ENCODE results near the gene TRIM46. TPM values are rescaled to one million over a fixed set of nuclear protein-coding genes. Genes with fewer than 3 reads are reported as not detected.
"Not testable (repeated sequence)": the region's sequence is repeated elsewhere in the genome, so short reads cannot be mapped to it uniquely, and the experiment has no call there.

TRIM46 gene
- total RNA-seq, 2 experiments from 2014 or later = 4.6 to 4.9 TPM

- Mint-ChIP-seq H3K4me1 (peaks cover 39% of the 10 kb centered on the region), H3K9me3 (no peaks in the 10 kb centered on the region), H3K36me3 (peaks cover 27% of the 10 kb centered on the region), H3K27me3 (peaks cover 3% of the 10 kb centered on the region), H3K27ac (peak overlapping the region; percentile 99), H3K4me3 (peak overlapping the region; percentile 96)
- no peak for DNase-seq
Measured at GRCh38 chr1:155134322-155134721, 39.3 kb upstream of the TRIM46 start.

- Mint-ChIP-seq H3K4me3 (peak overlapping the region; percentile 96), H3K27ac (peak overlapping the region; percentile 99), H3K9me3 (no peaks in the 10 kb centered on the region), H3K36me3 (peaks cover 32% of the 10 kb centered on the region), H3K4me1 (peaks cover 34% of the 10 kb centered on the region), H3K27me3 (peaks cover 3% of the 10 kb centered on the region)
- DNase-seq = peak; percentile 55
Measured at GRCh38 chr1:155134880-155135414, 38.7 kb upstream of the TRIM46 start.

- no peaks in the 10 kb centered on the region for H3K9me3 Mint-ChIP-seq
- peaks cover 36% of the 10 kb centered on the region for H3K36me3 Mint-ChIP-seq
- H3K27ac Mint-ChIP-seq = peak within 1 kb of the TSS; percentile 99
- peak within 1 kb of the TSS; percentile 96 for H3K4me3 Mint-ChIP-seq
- peak; percentile 96 for DNase-seq
- peaks cover 3% of the 10 kb centered on the region for H3K27me3 Mint-ChIP-seq
- peaks cover 33% of the 10 kb centered on the region for H3K4me1 Mint-ChIP-seq
Measured at GRCh38 chr1:155135415-155136028, 38.1 kb upstream of the TRIM46 start, which contains the start of gene SLC50A1. TSS of gene SLC50A1 (plus strand) at chr1:155135852. CDS start at chr1:155135912, 60 bp downstream.

GRCh38 chr1:155136748-155137147 lies 36.9 kb upstream of the TRIM46 start:
- peak overlapping the region; percentile 99 for H3K27ac Mint-ChIP-seq
- H3K4me3 Mint-ChIP-seq = peak overlapping the region; percentile 96
- peaks cover 35% of the 10 kb centered on the region for H3K4me1 Mint-ChIP-seq
- peak; percentile 28 for DNase-seq
- H3K9me3 Mint-ChIP-seq = no peaks in the 10 kb centered on the region
- H3K27me3 Mint-ChIP-seq = peaks cover 3% of the 10 kb centered on the region
- H3K36me3 Mint-ChIP-seq = peaks cover 36% of the 10 kb centered on the region

- peaks cover 36% of the 10 kb centered on the region for H3K36me3 Mint-ChIP-seq
- H3K9me3 Mint-ChIP-seq = no peaks in the 10 kb centered on the region
- H3K4me1 Mint-ChIP-seq = peaks cover 35% of the 10 kb centered on the region
- peaks cover 3% of the 10 kb centered on the region for H3K27me3 Mint-ChIP-seq
- H3K27ac Mint-ChIP-seq = peak overlapping the region; percentile 99
- peak overlapping the region; percentile 96 for H3K4me3 Mint-ChIP-seq
- no peak for DNase-seq
Measured at GRCh38 chr1:155137154-155137949, 36.3 kb upstream of the TRIM46 start.

GRCh38 chr1:155139895-155140629 lies 33.6 kb upstream of the TRIM46 start, which contains the start of gene DPM3:
TSS of gene DPM3 (minus strand) at chr1:155140531. CDS start at chr1:155140240, 291 bp downstream.
- Mint-ChIP-seq H3K4me1 (peaks cover 28% of the 10 kb centered on the region), H3K9me3 (no peaks in the 10 kb centered on the region), H3K4me3 (peak within 1 kb of the TSS; percentile 98), H3K27me3 (peaks cover 3% of the 10 kb centered on the region), H3K27ac (peak within 1 kb of the TSS; percentile 96), H3K36me3 (peaks cover 36% of the 10 kb centered on the region)
- peak; percentile 89 for DNase-seq

- no peak for DNase-seq
- Mint-ChIP-seq H3K36me3 (peaks cover 32% of the 10 kb centered on the region), H3K4me1 (peaks cover 27% of the 10 kb centered on the region), H3K27me3 (no peaks in the 10 kb centered on the region), H3K27ac (peak overlapping the region; percentile 96), H3K4me3 (peak overlapping the region; percentile 98), H3K9me3 (no peaks in the 10 kb centered on the region)
Measured at GRCh38 chr1:155140630-155140953, 33.1 kb upstream of the TRIM46 start.

- no peak for DNase-seq
- Mint-ChIP-seq H3K9me3 (no peaks in the 10 kb centered on the region), H3K4me3 (no peak overlapping the region), H3K4me1 (peaks cover 24% of the 10 kb centered on the region), H3K36me3 (peaks cover 29% of the 10 kb centered on the region), H3K27me3 (peaks cover 3% of the 10 kb centered on the region), H3K27ac (no peak overlapping the region)
Measured at GRCh38 chr1:155141749-155142148, 31.9 kb upstream of the TRIM46 start.

GRCh38 chr1:155145491-155145890 lies 28.2 kb upstream of the TRIM46 start:
- Mint-ChIP-seq H3K4me3 (no peak overlapping the region), H3K36me3 (no peaks in the 10 kb centered on the region), H3K9me3 (no peaks in the 10 kb centered on the region), H3K27ac (no peak overlapping the region), H3K4me1 (peaks cover 2% of the 10 kb centered on the region), H3K27me3 (peaks cover 9% of the 10 kb centered on the region)
- no peak for DNase-seq

- not testable (repeated sequence) for H3K4me1 Mint-ChIP-seq, H3K9me3 Mint-ChIP-seq, DNase-seq, H3K36me3 Mint-ChIP-seq, H3K4me3 Mint-ChIP-seq, H3K27me3 Mint-ChIP-seq, H3K27ac Mint-ChIP-seq
Measured at GRCh38 chr1:155155996-155156643, 17.5 kb upstream of the TRIM46 start.

- Mint-ChIP-seq H3K27ac (no peak overlapping the region), H3K9me3 (no peaks in the 10 kb centered on the region), H3K4me3 (no peak overlapping the region), H3K27me3 (no peaks in the 10 kb centered on the region), H3K4me1 (no peaks in the 10 kb centered on the region), H3K36me3 (no peaks in the 10 kb centered on the region)
- DNase-seq = no peak
Measured at GRCh38 chr1:155158991-155159390, 14.7 kb upstream of the TRIM46 start.

GRCh38 chr1:155160128-155160527 lies 13.5 kb upstream of the TRIM46 start:
- Mint-ChIP-seq H3K4me1 (no peaks in the 10 kb centered on the region), H3K36me3 (no peaks in the 10 kb centered on the region), H3K4me3 (no peak overlapping the region), H3K9me3 (no peaks in the 10 kb centered on the region), H3K27me3 (no peaks in the 10 kb centered on the region), H3K27ac (no peak overlapping the region)
- no peak for DNase-seq

- not testable (repeated sequence) for H3K9me3 Mint-ChIP-seq, H3K27ac Mint-ChIP-seq, H3K4me3 Mint-ChIP-seq, DNase-seq, H3K4me1 Mint-ChIP-seq, H3K36me3 Mint-ChIP-seq, H3K27me3 Mint-ChIP-seq
Measured at GRCh38 chr1:155162631-155163030, 11.0 kb upstream of the TRIM46 start.

- not testable (repeated sequence) for H3K4me3 Mint-ChIP-seq, H3K27ac Mint-ChIP-seq, DNase-seq, H3K9me3 Mint-ChIP-seq, H3K36me3 Mint-ChIP-seq, H3K27me3 Mint-ChIP-seq
- peaks cover 11% of the 10 kb centered on the region for H3K4me1 Mint-ChIP-seq
Measured at GRCh38 chr1:155163785-155164184, 9.9 kb upstream of the TRIM46 start.
